Sigmoid colon (tissue), 4 donors: ENCODE results near the gene HSPB1.

Source experiments
- POLR2A ChIP-seq, 2 donors: fragments of 450-650 bp; IDR thresholded peaks; one replicate each; pipeline ENCODE4 v1.6.1; 2016; ENCODE audit warnings: antibody characterized with exemption in 2 of 2, mild to moderate bottlenecking in 2 of 2, moderate library complexity in 2 of 2
- POLR2AphosphoS5 ChIP-seq, 4 donors: sonication (generic); formaldehyde crosslinking; IDR thresholded peaks; one replicate each; pipeline ENCODE4 v1.6.1; 2017; ENCODE audit warnings: antibody characterized with exemption in 4 of 4
- TF ChIP-seq, protein P1 (sequence below), 4 experiments: fragments of 450-650 bp in 3 of 4; fragments of 200-600 bp in 1 of 4; IDR thresholded peaks; one replicate each; pipeline ENCODE4 v1.5.1; 2016 to 2019; ENCODE audit warnings: antibody characterized with exemption in 4 of 4, mild to moderate bottlenecking in 3 of 4, moderate library complexity in 2 of 4

DNA sequence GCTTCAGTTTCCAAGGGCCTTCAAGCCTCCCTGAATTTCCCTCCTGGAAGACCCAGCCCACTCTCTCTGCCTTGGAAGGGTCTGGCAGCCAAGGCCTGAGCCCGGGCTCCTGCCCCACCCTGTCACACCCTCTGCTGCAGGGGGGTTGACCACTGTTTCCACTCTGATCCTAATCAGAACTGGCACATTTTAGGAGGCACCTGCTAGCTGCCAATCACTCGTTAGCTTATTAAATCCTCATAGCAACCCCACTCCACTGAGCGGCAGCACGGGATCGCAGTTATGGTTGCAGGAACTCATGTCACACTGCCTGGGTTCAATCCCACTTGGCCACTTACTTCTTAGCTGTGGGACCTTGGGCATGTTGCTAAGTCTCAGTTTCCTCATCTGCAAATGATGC is 12.9 kb downstream of the HSPB1 start:
- TF ChIP-seq, protein P1, sequence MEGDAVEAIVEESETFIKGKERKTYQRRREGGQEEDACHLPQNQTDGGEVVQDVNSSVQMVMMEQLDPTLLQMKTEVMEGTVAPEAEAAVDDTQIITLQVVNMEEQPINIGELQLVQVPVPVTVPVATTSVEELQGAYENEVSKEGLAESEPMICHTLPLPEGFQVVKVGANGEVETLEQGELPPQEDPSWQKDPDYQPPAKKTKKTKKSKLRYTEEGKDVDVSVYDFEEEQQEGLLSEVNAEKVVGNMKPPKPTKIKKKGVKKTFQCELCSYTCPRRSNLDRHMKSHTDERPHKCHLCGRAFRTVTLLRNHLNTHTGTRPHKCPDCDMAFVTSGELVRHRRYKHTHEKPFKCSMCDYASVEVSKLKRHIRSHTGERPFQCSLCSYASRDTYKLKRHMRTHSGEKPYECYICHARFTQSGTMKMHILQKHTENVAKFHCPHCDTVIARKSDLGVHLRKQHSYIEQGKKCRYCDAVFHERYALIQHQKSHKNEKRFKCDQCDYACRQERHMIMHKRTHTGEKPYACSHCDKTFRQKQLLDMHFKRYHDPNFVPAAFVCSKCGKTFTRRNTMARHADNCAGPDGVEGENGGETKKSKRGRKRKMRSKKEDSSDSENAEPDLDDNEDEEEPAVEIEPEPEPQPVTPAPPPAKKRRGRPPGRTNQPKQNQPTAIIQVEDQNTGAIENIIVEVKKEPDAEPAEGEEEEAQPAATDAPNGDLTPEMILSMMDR (IDR thresholded peaks at IDR 0.05), result no peak
- no peak for TF ChIP-seq POLR2A (IDR thresholded peaks at IDR 0.05)
- TF ChIP-seq POLR2AphosphoS5 (IDR thresholded peaks at IDR 0.05), result no peak
